NCI-H82 treated with DMSO at 0.1 percent for 48 hours (cell line): Measurements from ENCODE around the gene TTC23.
A peak's percentile ranks its signal among the peaks of the same experiment; 100 is the strongest.

ENCODE experiments used
- DNase-seq: peaks from one replicate; lab custom pipeline; 2025; ENCODE audit not compliant: unreplicated experiment; lab: John Stamatoyannopoulos, UW

Gene TTC23

GRCh38 chr15:99249270-99249841 lies at the start of gene TTC23:
Gene TTC23, minus strand, starts transcription at chr15:99249581. Its CDS starts 20,869 bp downstream, at chr15:99228712.
- DNase-seq, result peak; percentile 21

GRCh38 chr15:99296386-99296785 lies 47.0 kb upstream of the TTC23 start:
- DNase-seq, result no peak

GRCh38 chr15:99295840-99296239 lies 46.5 kb upstream of the TTC23 start:
- DNase-seq, result no peak

- DNase-seq, result no peak
Observed at GRCh38 chr15:99291643-99292042, 42.3 kb upstream of the TTC23 start.

- DNase-seq, result no peak
Observed at GRCh38 chr15:99283717-99284116, 34.3 kb upstream of the TTC23 start.

- DNase-seq, result no peak
Observed at GRCh38 chr15:99282586-99282985, 33.2 kb upstream of the TTC23 start.

GRCh38 chr15:99282121-99282520 lies 32.7 kb upstream of the TTC23 start:
- DNase-seq, result no peak

GRCh38 chr15:99279827-99280226 lies 30.4 kb upstream of the TTC23 start:
- no peak for DNase-seq

GRCh38 chr15:99279290-99279689 lies 29.9 kb upstream of the TTC23 start:
- DNase-seq, result no peak

GRCh38 chr15:99275525-99276128 lies 26.2 kb upstream of the TTC23 start:
- no peak for DNase-seq

GRCh38 chr15:99275061-99275460 lies 25.7 kb upstream of the TTC23 start:
- no peak for DNase-seq

- DNase-seq, result no peak
Observed at GRCh38 chr15:99273801-99274200, 24.4 kb upstream of the TTC23 start.

- DNase-seq, result no peak
Observed at GRCh38 chr15:99268431-99268830, 19.1 kb upstream of the TTC23 start.

GRCh38 chr15:99267957-99268356 lies 18.6 kb upstream of the TTC23 start:
- DNase-seq, result no peak

- no peak for DNase-seq
Observed at GRCh38 chr15:99265541-99266070, 16.2 kb upstream of the TTC23 start.

GRCh38 chr15:99264125-99264524 lies 14.7 kb upstream of the TTC23 start:
- no peak for DNase-seq

GRCh38 chr15:99257107-99257750 lies 7.8 kb upstream of the TTC23 start:
- DNase-seq, result no peak

- DNase-seq, result no peak
Observed at GRCh38 chr15:99253381-99254090, 4.2 kb upstream of the TTC23 start.

GRCh38 chr15:99252326-99252725 lies 2.9 kb upstream of the TTC23 start:
- DNase-seq, result no peak

GRCh38 chr15:99250857-99251841 lies 1.8 kb upstream of the TTC23 start, which contains the start of gene LRRC28:
Gene LRRC28, plus strand, starts transcription at chr15:99251481. Its CDS starts 4,477 bp downstream, at chr15:99255958.
- DNase-seq, result peak; percentile 97
